ENCODE measurements around the gene INO80C.

- no peak for TF ChIP-seq CTCF (IDR thresholded peaks at IDR 0.05)
- TF ChIP-seq POLR2A (IDR thresholded peaks at IDR 0.05), result no peak
These were observed 75.5 kb downstream of the INO80C start for GRCh38 chr18:35422237-35422636.

All from tibial nerve (tissue), 3 donors.